ENCODE results near the gene IL20.
A peak's percentile ranks its signal among the peaks of the same experiment; 100 is the strongest.
"Not testable (repeated sequence)": the region's sequence is repeated elsewhere in the genome, so short reads cannot be mapped to it uniquely, and the experiment has no call there.

The IL20 gene

DNA sequence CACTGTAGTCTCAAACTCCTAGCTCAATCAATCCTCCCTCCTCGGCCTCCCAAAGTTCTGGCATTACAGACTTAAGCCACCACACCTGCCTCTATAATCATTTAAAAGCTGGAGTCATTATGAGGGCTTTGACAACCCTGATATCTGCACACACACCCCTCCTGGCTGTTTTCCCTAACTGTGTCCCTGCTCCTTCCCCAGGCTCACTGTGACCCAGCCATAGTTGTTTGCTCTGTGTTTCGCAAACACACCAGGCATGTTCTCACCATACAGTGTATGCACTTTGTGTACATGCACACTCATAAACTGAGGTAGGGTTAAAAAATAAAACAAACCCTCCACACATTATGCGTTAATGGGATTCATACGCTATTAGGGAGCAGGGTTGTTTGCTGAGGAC is 21.8 kb upstream of the IL20 start:
- no peak for DNase-seq

- no peak for DNase-seq
These were observed 18.9 kb upstream of the IL20 start for GRCh38 chr1:206846487-206846886.

GRCh38 chr1:206847337-206847834 is 18.0 kb upstream of the IL20 start:
- no peak for DNase-seq

GRCh38 chr1:206847946-206848345 is 17.5 kb upstream of the IL20 start:
- DNase-seq, result no peak

GRCh38 chr1:206850401-206850800 is 15.0 kb upstream of the IL20 start:
- DNase-seq, result no peak

DNA sequence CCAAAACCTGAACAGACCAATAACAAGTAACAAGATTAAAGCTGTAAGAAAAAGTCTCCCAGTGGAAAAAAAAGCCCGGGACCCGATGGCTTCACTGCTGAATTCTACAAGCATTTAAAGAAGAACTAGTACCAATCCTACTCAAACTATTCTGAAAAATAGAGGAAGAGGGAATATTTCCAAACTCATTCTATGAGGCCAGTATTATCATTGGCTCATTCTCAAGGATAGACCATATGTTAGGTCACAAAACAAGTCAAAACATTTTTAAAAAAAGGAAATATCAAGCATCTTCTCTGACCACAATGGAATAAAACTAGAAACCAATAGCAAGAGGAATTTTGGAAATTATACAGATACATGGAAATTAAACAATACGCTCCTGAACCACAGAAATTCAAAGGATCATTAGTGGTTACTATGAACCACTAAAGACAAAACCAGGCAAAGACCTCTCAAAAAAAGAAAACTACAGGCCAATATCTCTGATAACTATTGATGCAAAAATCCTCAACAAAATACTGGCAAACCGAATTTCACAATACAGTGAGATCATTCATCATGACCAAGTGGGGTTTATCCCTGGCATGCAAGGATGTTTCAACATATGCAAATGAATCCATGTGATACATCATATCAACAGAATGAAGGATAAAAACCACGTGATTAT is 13.9 kb upstream of the IL20 start:
- DNase-seq, result no peak

GRCh38 chr1:206852662-206853061 is 12.8 kb upstream of the IL20 start:
- not testable (repeated sequence) for DNase-seq

- not testable (repeated sequence) for DNase-seq
These were observed 11.7 kb upstream of the IL20 start for GRCh38 chr1:206853696-206854095.

GRCh38 chr1:206854401-206855129 is 10.9 kb upstream of the IL20 start:
- DNase-seq, result no peak

- DNase-seq, result no peak
These were observed 9.6 kb upstream of the IL20 start for GRCh38 chr1:206855859-206856258.

DNA sequence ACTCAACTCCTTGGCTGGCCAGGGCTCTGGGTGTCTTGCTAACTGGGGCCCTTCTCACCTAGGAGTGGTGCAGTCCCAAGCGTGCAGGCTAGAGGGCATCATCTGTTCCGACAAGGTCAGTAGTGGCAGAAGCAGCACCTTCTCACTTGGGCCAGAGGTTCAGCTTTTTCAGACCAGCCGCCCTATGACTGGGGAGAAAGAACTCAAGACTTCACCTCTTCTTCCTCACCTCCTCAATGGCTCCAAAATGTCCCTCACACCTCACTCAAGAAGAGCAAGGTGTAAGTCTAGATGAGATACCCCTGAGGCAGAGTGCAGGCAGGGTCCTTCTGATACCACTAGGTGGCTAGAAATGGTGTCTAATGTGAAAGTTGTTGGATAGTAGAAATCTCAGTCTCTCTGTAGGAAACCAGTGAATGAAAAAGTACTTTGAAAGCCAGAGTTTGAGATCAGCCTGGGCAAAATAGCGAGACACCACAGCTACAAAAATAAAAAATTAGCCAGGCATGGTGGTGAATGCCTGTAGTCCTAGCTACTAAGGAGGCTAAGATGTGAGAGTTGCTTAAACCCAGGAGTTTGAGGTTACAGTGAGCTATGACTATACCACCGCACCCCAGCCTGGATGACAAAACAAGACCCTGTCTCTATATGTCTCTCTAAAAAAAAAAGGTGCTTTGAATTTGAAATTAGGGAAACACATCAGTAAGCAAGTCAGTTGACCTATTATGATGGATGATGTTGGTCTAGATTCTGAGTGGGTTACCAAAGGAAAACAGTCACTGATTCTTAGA is 8.6 kb upstream of the IL20 start:
- DNase-seq, result no peak

DNA sequence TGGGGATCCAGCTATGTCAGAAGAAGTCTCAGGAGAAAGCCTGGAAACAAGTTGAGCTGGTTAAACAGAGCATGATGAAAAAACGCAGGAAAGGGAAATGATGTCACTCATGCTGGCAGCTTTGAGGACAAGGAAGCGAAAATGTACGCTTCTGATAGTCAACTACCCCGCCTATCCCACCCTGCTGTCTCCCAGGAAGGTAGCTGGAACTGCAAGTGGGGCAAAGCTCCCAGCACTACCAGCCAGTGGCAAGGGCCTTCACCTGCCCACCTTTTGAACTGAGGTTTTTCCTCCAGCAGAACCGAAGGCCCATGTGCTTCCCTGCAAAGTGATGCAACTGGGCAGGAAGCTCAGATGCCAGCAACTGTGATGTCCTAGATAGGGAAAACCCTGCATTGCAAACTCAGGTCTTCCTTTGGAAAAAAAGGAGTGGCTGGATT is 6.3 kb upstream of the IL20 start:
- no peak for DNase-seq

GRCh38 chr1:206860165-206860564 is 5.3 kb upstream of the IL20 start:
- DNase-seq, result no peak

GRCh38 chr1:206863266-206863665 is 2.2 kb upstream of the IL20 start:
- no peak for DNase-seq

- no peak for DNase-seq
These were observed 639 bp downstream of the IL20 start for GRCh38 chr1:206866062-206866461.

- no peak for DNase-seq
These were observed 1.8 kb downstream of the IL20 start for GRCh38 chr1:206867239-206867638.

DNA sequence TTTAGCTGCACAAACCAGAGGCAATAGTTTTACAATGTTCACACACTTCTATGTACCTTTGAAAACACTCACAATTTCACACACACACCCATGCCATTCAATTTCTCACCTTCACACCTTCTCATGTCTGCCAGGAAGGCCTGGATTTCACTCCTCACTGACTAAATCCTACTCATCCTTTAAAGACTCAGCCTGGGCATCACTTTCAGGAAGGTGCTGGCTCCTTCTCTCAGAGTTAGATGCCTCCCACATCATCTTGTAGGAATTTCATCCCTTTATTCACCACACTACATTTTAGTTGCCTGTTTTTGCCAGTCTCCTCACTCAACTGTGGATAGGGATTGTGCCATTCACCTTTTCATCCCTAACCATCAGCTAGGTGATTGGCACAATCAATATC is 2.3 kb downstream of the IL20 start:
- DNase-seq, result no peak

GRCh38 chr1:206868264-206868663 is 2.8 kb downstream of the IL20 start:
- no peak for DNase-seq

- DNase-seq, result no peak
These were observed 6.7 kb downstream of the IL20 start for GRCh38 chr1:206872139-206872538.

DNA sequence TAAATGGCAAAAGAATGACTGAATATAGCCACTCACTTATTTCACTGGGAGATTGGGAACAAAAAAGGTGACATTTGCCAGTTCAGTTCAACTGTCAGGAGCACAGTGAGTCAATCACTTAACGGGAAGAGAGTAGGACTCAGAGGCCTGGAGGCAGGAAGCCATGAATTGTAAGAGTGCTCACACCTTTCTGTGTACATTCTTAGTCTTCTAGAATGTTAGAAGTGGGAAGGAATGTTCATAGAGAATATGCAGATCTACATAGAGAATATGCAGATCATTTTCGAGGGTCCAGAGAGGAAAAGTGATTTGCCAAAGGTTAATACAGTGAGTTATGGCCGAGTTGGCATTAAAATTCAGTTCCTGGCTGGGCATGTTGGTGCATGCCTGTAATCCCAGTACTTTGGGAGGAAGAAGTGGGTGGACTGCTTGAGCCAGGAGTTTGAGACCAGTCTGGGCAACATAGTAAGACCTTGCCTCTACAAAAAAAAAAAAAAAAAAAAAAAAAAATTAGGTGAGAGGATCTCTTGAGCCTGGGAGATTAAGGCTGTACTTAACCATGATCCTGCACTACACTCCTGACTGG is 8.3 kb downstream of the IL20 start:
- DNase-seq, result no peak

GRCh38 chr1:206875752-206876377 is 10.4 kb downstream of the IL20 start:
- no peak for DNase-seq

GRCh38 chr1:206878456-206878855 is 13.0 kb downstream of the IL20 start:
- DNase-seq, result peak; percentile 7 to 16

GRCh38 chr1:206880314-206880713 is 14.9 kb downstream of the IL20 start:
- no peak for DNase-seq

All from Kasumi-1 (cell line).